ENCODE measurements around the gene KCNQ5.

The KCNQ5 gene

GRCh38 chr6:72944660-72945059, 322.8 kb downstream of the KCNQ5 start:
- no peak for DNase-seq (ENCODE audit: low read depth)
- no peak for TF ChIP-seq CTCF (IDR thresholded peaks at IDR 0.05; ENCODE audit: control insufficient read depth, extremely low read depth, insufficient read depth)
- H3K4me3 ChIP-seq (ENCODE audit: low read depth, low read length) = no peak overlapping the region

- DNase-seq (ENCODE audit: low read depth) = no peak
Measured at GRCh38 chr6:72946774-72947173, 324.9 kb downstream of the KCNQ5 start.

GRCh38 chr6:72947534-72947933, 325.7 kb downstream of the KCNQ5 start:
- DNase-seq (ENCODE audit: low read depth) = peak; percentile 56
- no peak for TF ChIP-seq CTCF (IDR thresholded peaks at IDR 0.05; ENCODE audit: control insufficient read depth, extremely low read depth, insufficient read depth)
- no peak overlapping the region for H3K4me3 ChIP-seq (ENCODE audit: low read depth, low read length)

More at GRCh38 chr6:72946774-72947173, 324.9 kb downstream of the KCNQ5 start:
- H3K4me3 ChIP-seq (ENCODE audit: low read depth, low read length) = no peak overlapping the region
- no peak for TF ChIP-seq CTCF (IDR thresholded peaks at IDR 0.05; ENCODE audit: control insufficient read depth, extremely low read depth, insufficient read depth)

- no peak for DNase-seq (ENCODE audit: low read depth)
- TF ChIP-seq CTCF (IDR thresholded peaks at IDR 0.05; ENCODE audit: control insufficient read depth, extremely low read depth, insufficient read depth) = no peak
Measured at GRCh38 chr6:72948153-72948552, 326.3 kb downstream of the KCNQ5 start.

GRCh38 chr6:72950114-72950860, 328.4 kb downstream of the KCNQ5 start:
- H3K4me3 ChIP-seq (ENCODE audit: low read depth, low read length) = no peak overlapping the region
- no peak for DNase-seq (ENCODE audit: low read depth)
- TF ChIP-seq CTCF (IDR thresholded peaks at IDR 0.05; ENCODE audit: control insufficient read depth, extremely low read depth, insufficient read depth) = no peak

More at GRCh38 chr6:72948153-72948552, 326.3 kb downstream of the KCNQ5 start:
- no peak overlapping the region for H3K4me3 ChIP-seq (ENCODE audit: low read depth, low read length)

- H3K4me3 ChIP-seq (ENCODE audit: low read depth, low read length) = no peak overlapping the region
- TF ChIP-seq CTCF (IDR thresholded peaks at IDR 0.05; ENCODE audit: control insufficient read depth, extremely low read depth, insufficient read depth) = no peak
- peak; percentile 52 for DNase-seq (ENCODE audit: low read depth)
Measured at GRCh38 chr6:72952808-72953630, 331.2 kb downstream of the KCNQ5 start.
